PC-3 (cell line): ENCODE data around the gene P2RY11. TPM values are rescaled to one million over a fixed set of nuclear protein-coding genes. Genes with fewer than 3 reads are reported as not detected.

ENCODE experiments used
- ATAC-seq: fragments of 200-7000 bp; cut with Tn5 transposase; 2 replicates; pipeline ENCODE4 v1.9.1; 2020; ENCODE audit warnings: mild to moderate bottlenecking, moderate library complexity
- BruUV-seq: library from RNA; stranded (reverse); fragments of 400-500 nt; replicated peaks from 2 replicates; lab custom pipeline; 2021; lab: Mats Ljungman, UMichigan
- CTCF ChIA-PET: fragments of 300-600 bp; sonication (Branson Sonifier 250); formaldehyde crosslinking; loops from one replicate; lab custom pipeline; 2022; ENCODE audit warnings: antibody characterized with exemption; lab: Charles Lee
- POLR2A ChIA-PET: fragments of 300-600 bp; sonication (Branson Sonifier 250); formaldehyde crosslinking; loops from one replicate; lab custom pipeline; 2022; ENCODE audit warnings: antibody characterized with exemption; ENCODE audit not compliant: unreplicated experiment; lab: Charles Lee
- DNase-seq: peaks from one replicate; pipeline ENCODE4 v3.0.0-alpha.2; 2015
- H2AFZ ChIP-seq: fragments of 300-600 bp; sonication (generic); 2 replicates; pipeline ENCODE4 v1.6.0; 2016; ENCODE audit warnings: antibody characterized with exemption, low read length
- H3F3A ChIP-seq: fragments of 300-600 bp; sonication (generic); one replicate; pipeline ENCODE4 v1.6.0; 2017; ENCODE audit warnings: antibody characterized with exemption, low read length, control low read depth, mild to moderate bottlenecking; ENCODE audit not compliant: unreplicated experiment
- H3K27ac ChIP-seq: fragments of 300-600 bp; sonication (generic); 2 replicates; pipeline ENCODE4 v1.5.1; 2016; ENCODE audit warnings: mild to moderate bottlenecking, low read length
- H3K27me3 ChIP-seq: fragments of 300-600 bp; sonication (generic); 2 replicates; pipeline ENCODE4 v1.6.1; 2016; ENCODE audit warnings: low read length, mixed read lengths
- H3K36me3 ChIP-seq: fragments of 300-600 bp; sonication (generic); 2 replicates; pipeline ENCODE4 v1.6.1; 2016; ENCODE audit warnings: low read depth, mixed run types, low read length, mixed read lengths
- H3K4me1 ChIP-seq: fragments of 300-600 bp; sonication (generic); 2 replicates; pipeline ENCODE4 v1.5.1; 2016; ENCODE audit warnings: low read length; ENCODE audit not compliant: insufficient read depth
- H3K4me2 ChIP-seq: fragments of 300-600 bp; sonication (generic); 2 replicates; pipeline ENCODE4 v1.6.0; 2016; ENCODE audit warnings: low read length
- H3K4me3 ChIP-seq: fragments of 300-600 bp; sonication (generic); 2 replicates; pipeline ENCODE4 v1.5.1; 2016; ENCODE audit warnings: mild to moderate bottlenecking, low read length, mixed read lengths
- H3K79me2 ChIP-seq: fragments of 300-600 bp; sonication (generic); 2 replicates; pipeline ENCODE4 v1.6.1; 2017; ENCODE audit warnings: low read length, mixed read lengths
- H3K9ac ChIP-seq: fragments of 300-600 bp; sonication (generic); 2 replicates; pipeline ENCODE4 v1.6.0; 2016; ENCODE audit warnings: mild to moderate bottlenecking, low read length
- H3K9me2 ChIP-seq: fragments of 300-600 bp; sonication (generic); replicated peaks from 2 replicates; pipeline ENCODE4 v1.6.1; 2016; ENCODE audit warnings: mixed run types, low read length, mixed read lengths
- H3K9me3 ChIP-seq: fragments of 300-600 bp; sonication (generic); 2 replicates; pipeline ENCODE4 v1.6.1; 2016; ENCODE audit warnings: low read length, mixed read lengths
- H4K20me1 ChIP-seq: fragments of 300-600 bp; sonication (generic); 2 replicates; pipeline ENCODE4 v1.6.1; 2016; ENCODE audit warnings: low read length, mixed read lengths
- CTCF ChIP-seq: fragments of 300-600 bp; sonication (generic); conservative IDR thresholded peaks from 2 replicates; pipeline ENCODE4 v1.5.1; 2017; ENCODE audit warnings: antibody characterized with exemption, low read depth, mild to moderate bottlenecking, low read length
- EZH2 ChIP-seq: fragments of 300-600 bp; sonication (generic); IDR thresholded peaks from one replicate; pipeline ENCODE4 v1.6.1; 2017; ENCODE audit warnings: antibody characterized with exemption, mild to moderate bottlenecking, low read length; ENCODE audit not compliant: unreplicated experiment
- EZH2phosphoT487 ChIP-seq: fragments of 300-600 bp; sonication (generic); IDR thresholded peaks from 2 replicates; pipeline ENCODE4 v1.6.1; 2018; ENCODE audit warnings: mild to moderate bottlenecking, antibody characterized with exemption, low read length, borderline replicate concordance
- intact Hi-C: fragments of 100-400 bp; cut with micrococcal nuclease; formaldehyde crosslinking; loops from 2 replicates; pipeline ENCODE4 v1.9.0; 2023
- total RNA-seq: library from RNA; depleted of rRNA; stranded (reverse); fragments of >200 nt; gene quantifications from 2 replicates; pipeline ENCODE4 v1.2.3, GENCODE V29; 2014

The P2RY11 gene
- total RNA-seq, 1 experiment from 2014 or later: 11.1 TPM

- Histone ChIP-seq H3K4me1 (no peaks in the 10 kb centered on the region), H3K27ac (no peak overlapping the region), H3K79me2 (no peaks in the 10 kb centered on the region), H3K36me3 (peaks cover 84% of the 10 kb centered on the region), H3K4me2 (no peak overlapping the region), H4K20me1 (no peaks in the 10 kb centered on the region), H3K9me3 (no peaks in the 10 kb centered on the region), H3K9ac (no peak overlapping the region), H3K27me3 (no peaks in the 10 kb centered on the region), H2AFZ (no peak overlapping the region), H3F3A (no peaks in the 10 kb centered on the region), H3K9me2 (no peaks in the 10 kb centered on the region), H3K4me3 (no peak overlapping the region)
- ATAC-seq (no peak), DNase-seq (no peak)
- ChIA-PET CTCF (no interaction called here), POLR2A (no interaction called here)
- intact Hi-C loops: no loop called here
- BruUV-seq: no TSS peak
- no peak for TF ChIP-seq EZH2phosphoT487
- TF ChIP-seq CTCF: no peak
- TF ChIP-seq EZH2: no peak
These were observed 28.5 kb downstream of the P2RY11 start for GRCh38 chr19:10139952-10140351.

GRCh38 chr19:10141479-10141878, 30.0 kb downstream of the P2RY11 start:
- H3K4me3 ChIP-seq: no peak overlapping the region
- intact Hi-C loops: no loop called here
- ChIA-PET POLR2A (no interaction called here), CTCF (no interaction called here)
- no peaks in the 10 kb centered on the region for H3K4me1 ChIP-seq
- peaks cover 90% of the 10 kb centered on the region for H3K36me3 ChIP-seq
- no peak for ATAC-seq
- no peak overlapping the region for H3K9ac ChIP-seq
- no peak overlapping the region for H3K4me2 ChIP-seq
- H3K27me3 ChIP-seq: no peaks in the 10 kb centered on the region
- no peaks in the 10 kb centered on the region for H3K79me2 ChIP-seq
- no peaks in the 10 kb centered on the region for H3K9me2 ChIP-seq
- no TSS peak for BruUV-seq
- no peaks in the 10 kb centered on the region for H3F3A ChIP-seq
- TF ChIP-seq CTCF (no peak), EZH2 (no peak), EZH2phosphoT487 (no peak)
- H4K20me1 ChIP-seq: no peaks in the 10 kb centered on the region
- H2AFZ ChIP-seq: no peak overlapping the region
- H3K27ac ChIP-seq: no peak overlapping the region
- no peaks in the 10 kb centered on the region for H3K9me3 ChIP-seq
- DNase-seq: no peak

GRCh38 chr19:10141973-10142372, 30.5 kb downstream of the P2RY11 start:
- H3K4me2 ChIP-seq: no peak overlapping the region
- ChIA-PET CTCF (no interaction called here), POLR2A (no interaction called here)
- no TSS peak for BruUV-seq
- no peaks in the 10 kb centered on the region for H4K20me1 ChIP-seq
- intact Hi-C loops: no loop called here
- H3F3A ChIP-seq: no peaks in the 10 kb centered on the region
- H3K27me3 ChIP-seq: no peaks in the 10 kb centered on the region
- ATAC-seq (no peak), DNase-seq (no peak)
- peaks cover 91% of the 10 kb centered on the region for H3K36me3 ChIP-seq
- no peaks in the 10 kb centered on the region for H3K9me3 ChIP-seq
- no peaks in the 10 kb centered on the region for H3K9me2 ChIP-seq
- no peaks in the 10 kb centered on the region for H3K4me1 ChIP-seq
- H3K9ac ChIP-seq: no peak overlapping the region
- no peak overlapping the region for H3K4me3 ChIP-seq
- no peak overlapping the region for H2AFZ ChIP-seq
- H3K79me2 ChIP-seq: no peaks in the 10 kb centered on the region
- TF ChIP-seq EZH2 (no peak), EZH2phosphoT487 (no peak), CTCF (no peak)
- H3K27ac ChIP-seq: no peak overlapping the region
